ENCODE measurements around the gene SBNO2.

GRCh38 chr19:1058112-1058511 is 116.0 kb downstream of the SBNO2 start:
- TF ChIP-seq EZH2phosphoT487 (IDR thresholded peaks at IDR 0.05; ENCODE audit: borderline replicate concordance) (no peak), CTCF (conservative IDR thresholded peaks at IDR 0.05; ENCODE audit: low read length) (no peak)

All from Loucy (cell line).